Mammary epithelial cell (primary cell): ENCODE data around the gene FMO2.

Experiments
- CTCF ChIP-seq, 2 donors: IDR thresholded peaks in 1 of 2; conservative IDR thresholded peaks in 1 of 2; 2 replicates each; pipeline ENCODE4 v1.5.1; 2011 to 2012; ENCODE audit warnings: inconsistent platforms in 2 of 2, low read length in 2 of 2, mild to moderate bottlenecking in 2 of 2, control low read depth in 1 of 2, low read depth in 1 of 2; ENCODE audit not compliant: insufficient read depth in 1 of 2; ENCODE audit errors: extremely low read depth in 1 of 2
- EZH2 ChIP-seq: IDR thresholded peaks from 2 replicates; pipeline ENCODE4 v1.6.1; 2012; ENCODE audit warnings: low read length, inconsistent platforms, borderline replicate concordance

- TF ChIP-seq CTCF (conservative IDR thresholded peaks at IDR 0.05 in 1 of 2, IDR thresholded peaks at IDR 0.05 in 1 of 2; ENCODE audit: extremely low read depth in 1 of 2, insufficient read depth in 1 of 2, low read depth in 1 of 2, low read length in 2 of 2) = no peak
- TF ChIP-seq EZH2 = no peak
Measured at GRCh38 chr1:171166361-171166760, 18.7 kb upstream of the FMO2 start.
